Jurkat, Clone E6-1 (cell line): ENCODE data around the gene SSUH2.
"Not testable (repeated sequence)": the region's sequence is repeated elsewhere in the genome, so short reads cannot be mapped to it uniquely, and the experiment has no call there.

ENCODE experiments used
- DNase-seq: peaks from one replicate; pipeline ENCODE4 v3.0.0-alpha.2; 2011; ENCODE audit warnings: low read depth, low spot score
- H3K4me3 ChIP-seq: 2 replicates; pipeline ENCODE4 v1.5.1; 2011; ENCODE audit warnings: mild to moderate bottlenecking, low read length, control low read depth, moderate library complexity

SSUH2 gene

DNA sequence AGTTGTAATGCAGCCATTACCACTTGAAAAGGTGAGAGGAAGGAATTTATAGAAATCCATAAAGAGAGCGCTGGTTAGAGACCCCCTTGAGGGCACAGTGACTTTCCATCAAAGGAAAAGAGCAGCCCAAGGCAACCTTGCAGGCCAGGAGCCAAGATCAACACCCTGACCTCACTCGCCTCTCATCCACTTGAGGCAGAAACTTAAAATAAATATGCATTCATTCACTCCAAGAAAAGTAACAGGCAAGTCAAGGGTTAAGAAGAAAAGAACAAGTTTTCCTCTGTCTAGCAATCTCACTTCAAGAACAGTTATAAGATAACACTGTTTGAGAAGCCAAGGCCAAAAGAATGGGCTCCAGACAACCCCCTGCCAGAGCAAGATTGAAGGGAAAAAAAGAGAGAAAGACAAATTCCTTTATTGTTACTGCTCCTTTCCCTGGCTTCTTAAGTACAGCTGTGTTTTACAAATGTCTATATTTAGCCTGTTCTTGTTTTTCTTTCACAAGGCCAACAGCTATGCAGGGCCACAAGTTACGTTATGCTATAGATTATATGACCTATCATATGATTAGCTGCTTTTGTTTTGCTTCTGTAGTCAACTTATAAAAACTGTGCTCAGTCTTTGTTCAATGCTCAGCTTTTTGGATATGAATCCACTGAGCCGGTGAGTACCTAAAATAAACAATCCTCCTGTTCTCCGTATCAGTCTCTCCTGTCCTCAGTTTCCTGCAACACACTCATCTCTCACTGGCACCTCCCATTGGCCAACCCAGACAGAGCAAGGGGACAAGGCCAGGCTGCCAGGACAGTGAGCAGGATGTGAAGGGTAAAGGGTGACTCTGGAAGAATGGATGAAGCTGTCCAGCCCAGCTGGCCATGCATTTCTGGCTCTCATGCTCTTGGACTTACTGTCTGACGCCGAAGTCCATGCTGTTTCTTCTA is 15.8 kb upstream of the SSUH2 start:
- H3K4me3 ChIP-seq: no peak overlapping the region

GRCh38 chr3:8659242-8659641 is 14.6 kb upstream of the SSUH2 start:
- no peak for DNase-seq
- no peak overlapping the region for H3K4me3 ChIP-seq

More for the DNA sequence above, 15.8 kb upstream of the SSUH2 start:
- no peak for DNase-seq

DNA sequence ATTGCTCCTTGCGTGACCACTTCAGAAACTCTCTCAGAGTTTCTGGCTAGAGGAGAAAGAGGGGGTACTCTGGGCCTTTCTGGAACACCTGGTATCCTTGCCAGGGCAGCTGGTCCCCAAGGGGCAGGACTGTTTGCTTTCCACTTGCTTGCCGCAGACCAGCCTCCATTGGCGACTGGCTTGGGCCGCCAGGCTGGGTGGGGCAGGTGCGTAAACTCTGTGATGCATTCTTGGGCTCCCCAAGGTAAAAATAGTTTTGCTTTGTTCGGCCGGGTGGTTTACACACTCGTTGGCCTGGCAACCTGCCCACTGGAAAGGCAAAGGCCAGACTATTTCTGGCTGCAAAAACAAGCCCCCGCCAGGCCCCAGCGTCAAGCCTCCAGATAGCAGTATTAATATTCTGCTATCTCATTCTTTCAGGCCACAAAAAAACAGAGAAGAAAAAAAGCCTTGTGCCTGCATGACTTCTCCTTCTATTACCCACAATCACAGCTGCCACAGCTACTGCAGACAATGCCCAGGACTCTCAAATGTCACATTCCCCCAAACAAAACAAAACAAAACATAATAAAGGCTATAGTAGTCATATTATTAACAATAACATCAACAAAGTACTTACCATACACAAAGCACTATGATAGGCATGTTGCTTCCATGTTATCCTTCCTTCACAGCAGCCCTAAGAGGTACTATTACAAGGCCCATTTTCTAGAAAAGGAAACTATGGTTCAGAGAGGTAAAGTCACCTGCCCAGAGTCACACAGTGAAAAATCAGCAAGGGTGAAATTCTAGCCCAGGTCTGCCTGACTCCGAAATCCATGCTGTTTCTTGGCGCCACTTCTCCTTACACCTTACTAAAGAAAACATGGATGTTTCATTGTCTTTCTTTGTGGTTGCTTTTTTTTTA is 14.0 kb upstream of the SSUH2 start:
- no peak for DNase-seq
- no peak overlapping the region for H3K4me3 ChIP-seq

DNA sequence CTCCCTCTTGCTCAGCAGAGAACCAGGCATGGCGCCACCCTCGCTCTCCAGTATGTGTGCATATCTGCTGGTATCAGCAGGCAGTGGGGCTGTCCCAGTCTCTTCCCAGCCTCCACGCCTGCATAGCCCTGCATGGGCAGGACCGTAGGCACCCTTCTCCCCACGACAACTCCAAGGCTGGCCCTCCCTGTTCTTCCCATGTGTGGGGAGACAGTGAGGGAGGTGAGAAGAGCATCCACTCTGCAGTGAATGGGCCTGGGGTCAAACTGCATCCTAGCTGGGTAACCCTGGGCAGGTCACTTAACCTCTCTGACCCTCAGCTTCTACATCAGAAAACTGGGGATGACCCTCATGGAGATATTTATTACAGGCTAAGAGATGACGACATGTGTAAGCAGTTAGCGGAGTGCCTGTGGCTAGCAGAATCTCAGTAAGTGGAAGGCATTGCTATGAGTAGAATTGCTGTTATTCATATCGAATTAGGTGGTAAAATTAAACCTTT is 13.3 kb upstream of the SSUH2 start:
- DNase-seq: no peak
- H3K4me3 ChIP-seq: no peak overlapping the region

DNA sequence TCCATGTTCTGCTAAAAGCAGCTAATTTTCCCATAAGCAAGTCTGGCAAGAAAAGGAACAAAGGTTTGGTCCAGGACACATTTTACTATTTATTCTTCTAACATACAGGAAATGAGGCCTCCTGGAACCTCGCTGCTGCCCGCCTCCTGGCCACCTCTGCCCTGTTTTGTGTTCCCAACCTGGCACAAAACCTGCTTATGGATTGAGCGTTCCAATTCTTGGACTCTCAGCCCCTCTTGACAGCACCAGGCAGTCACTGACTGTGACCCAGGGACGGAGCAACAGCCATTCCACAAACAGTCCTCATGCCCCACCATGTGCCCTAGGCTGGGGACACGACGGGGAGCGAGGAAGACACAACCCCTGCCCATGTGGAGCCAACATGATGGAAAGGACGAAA is 11.6 kb upstream of the SSUH2 start:
- DNase-seq: no peak
- H3K4me3 ChIP-seq: no peak overlapping the region

DNA sequence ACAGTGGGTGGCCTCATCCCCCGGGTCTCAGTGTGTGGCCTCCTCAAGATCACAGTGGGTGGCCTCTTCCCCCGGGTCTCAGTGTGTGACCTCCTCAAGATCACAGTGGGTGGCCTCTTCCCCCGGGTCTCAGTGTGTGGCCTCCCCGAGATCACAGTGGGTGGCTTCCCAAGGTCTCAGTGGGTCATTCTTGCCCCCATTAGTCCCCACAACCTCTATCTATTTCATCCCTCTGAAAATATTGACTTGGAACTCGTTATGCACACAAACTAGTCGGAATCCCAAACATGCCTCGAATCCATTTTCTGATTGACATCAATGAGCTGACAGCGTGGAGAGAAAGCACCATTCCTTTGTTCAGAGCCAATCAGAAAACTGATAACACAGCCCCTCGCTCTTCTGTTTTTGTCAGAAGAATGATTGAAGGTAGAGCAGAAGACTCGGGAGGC is 10.8 kb upstream of the SSUH2 start:
- DNase-seq: no peak
- no peak overlapping the region for H3K4me3 ChIP-seq

DNA sequence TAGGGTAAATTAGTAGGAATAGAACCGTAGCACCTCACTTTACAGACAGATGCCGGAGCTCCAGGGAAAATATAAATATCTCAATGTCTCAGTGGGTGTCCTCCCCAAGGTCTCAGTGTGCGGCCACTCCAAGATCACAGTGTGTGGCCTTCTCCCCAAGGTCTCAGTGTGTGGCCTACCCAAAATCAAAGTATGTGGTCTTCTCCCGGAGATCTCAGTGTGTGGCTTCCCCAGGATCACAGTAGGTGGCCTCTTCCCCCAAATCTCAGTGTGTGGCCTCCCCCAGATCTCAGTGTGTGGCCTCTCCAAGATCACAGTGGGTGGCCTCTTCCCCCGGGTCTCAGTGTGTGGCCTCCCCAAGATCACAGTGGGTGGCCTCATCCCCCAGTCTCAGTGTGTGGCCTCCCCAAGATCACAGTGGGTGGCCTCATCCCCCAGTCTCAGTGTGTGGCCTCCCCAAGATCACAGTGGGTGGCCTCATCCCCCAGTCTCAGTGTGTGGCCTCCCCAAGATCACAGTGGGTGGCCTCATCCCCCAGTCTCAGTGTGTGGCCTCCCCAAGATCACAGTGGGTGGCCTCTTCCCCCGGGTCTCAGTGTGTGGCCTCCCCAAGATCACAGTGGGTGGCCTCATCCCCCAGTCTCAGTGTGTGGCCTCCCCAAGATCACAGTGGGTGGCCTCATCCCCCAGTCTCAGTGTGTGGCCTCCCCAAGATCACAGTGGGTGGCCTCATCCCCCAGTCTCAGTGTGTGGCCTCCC is 10.2 kb upstream of the SSUH2 start:
- not testable (repeated sequence) for DNase-seq, H3K4me3 ChIP-seq

DNA sequence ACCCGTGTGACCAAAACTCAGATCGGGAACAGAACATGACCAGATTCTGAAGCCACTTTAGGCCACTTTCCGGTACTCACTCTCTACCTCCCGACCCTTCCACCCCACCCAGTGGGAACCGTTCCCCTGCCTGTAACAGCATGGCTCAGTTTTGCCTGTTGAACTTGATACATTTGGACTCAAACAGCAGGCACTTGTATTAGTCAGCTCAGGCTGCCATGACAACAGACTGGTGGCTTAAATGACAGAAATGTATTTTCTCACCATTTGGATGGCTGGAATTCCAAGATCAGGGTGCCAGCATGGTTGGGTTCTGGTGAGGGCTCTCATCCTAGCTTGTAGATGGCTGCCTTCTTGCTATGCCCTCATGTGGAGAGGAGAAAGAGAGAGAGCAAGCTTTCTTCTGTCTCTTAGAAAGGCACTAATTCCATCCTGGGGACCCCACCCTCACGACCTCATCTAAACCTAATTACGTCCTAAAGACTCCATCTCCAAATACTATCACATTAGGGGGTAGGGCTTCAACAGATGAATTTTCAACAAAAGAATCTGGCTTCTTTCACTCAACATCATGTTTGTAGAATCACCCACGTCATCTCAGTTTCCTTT is 9.3 kb upstream of the SSUH2 start:
- DNase-seq: no peak
- no peak overlapping the region for H3K4me3 ChIP-seq

DNA sequence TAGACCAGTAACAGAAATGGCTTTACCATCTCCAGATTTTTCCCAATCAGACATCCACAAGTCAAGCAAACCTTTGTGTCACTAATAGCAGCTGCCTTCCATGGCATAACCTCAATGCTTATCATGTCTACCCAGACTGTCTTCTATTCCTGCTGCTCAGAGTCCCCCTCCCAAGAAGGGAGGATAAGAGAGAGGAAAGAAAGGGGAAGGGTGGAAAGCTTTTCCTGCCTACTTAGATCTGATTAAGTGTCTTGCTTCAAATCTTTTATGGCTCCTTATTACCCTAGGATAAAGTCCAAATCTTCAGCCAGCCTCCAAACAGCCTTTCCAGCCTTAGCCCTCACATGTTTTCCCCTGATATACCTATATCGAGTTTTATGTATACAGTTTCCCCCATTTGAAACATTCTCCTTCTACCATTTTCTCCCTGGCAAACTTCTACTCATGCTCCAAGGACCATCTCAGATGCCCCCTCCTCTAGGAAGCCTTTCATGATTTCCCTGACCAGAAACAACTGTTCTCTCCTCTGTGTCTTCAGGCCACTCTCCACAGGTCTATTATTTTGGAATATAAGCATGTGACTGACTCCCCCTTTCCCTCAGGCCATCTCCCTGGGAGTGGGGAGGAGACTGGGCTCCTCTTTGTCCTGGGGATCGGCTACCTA is 7.9 kb upstream of the SSUH2 start:
- no peak for DNase-seq
- H3K4me3 ChIP-seq: no peak overlapping the region

DNA sequence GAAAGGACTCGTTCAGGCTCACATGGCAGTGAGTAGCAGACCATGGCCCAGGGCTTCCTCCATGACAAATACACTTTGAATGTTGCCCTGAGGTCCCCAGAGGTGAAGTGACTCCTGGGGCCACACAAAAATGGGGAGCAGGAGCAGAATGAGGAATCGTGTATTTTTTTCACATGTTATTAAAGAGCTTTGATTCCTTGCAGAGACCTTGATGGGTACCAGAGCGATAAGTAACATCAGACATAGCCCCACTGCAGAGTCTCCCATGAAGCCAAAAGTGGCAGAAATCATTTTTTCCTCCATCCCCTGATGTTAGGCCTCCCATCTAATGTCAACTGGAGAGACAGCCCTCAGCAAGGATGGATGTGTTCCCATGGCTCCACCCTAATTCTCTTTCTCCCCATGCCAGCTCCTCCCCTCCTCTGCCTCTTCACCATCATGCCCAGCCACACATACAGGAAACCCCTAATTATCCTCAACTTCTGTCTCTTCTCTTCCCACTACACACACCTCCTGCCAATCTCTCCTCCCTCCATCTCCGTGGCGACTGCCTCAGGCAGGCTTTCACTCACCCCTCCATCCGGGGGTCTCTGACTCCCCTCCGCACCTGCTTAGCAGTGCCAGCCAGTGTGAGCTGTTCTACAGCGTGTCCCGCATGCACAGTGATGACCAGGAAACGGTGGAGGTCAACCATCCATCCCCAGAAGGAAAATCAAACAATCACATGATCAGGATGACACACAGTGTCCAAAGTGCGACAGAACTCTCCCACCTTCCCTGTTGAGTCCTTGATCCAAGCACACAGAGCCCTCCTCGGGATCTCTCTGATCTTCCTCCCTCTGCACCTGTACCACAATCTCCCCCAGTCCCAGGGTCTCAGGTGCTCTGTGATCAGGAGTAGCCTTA is 7.1 kb upstream of the SSUH2 start:
- no peak for DNase-seq
- H3K4me3 ChIP-seq: no peak overlapping the region

- no peak overlapping the region for H3K4me3 ChIP-seq
- DNase-seq: no peak
These were observed 6.2 kb upstream of the SSUH2 start for GRCh38 chr3:8650583-8651416.

GRCh38 chr3:8649757-8650156 is 5.2 kb upstream of the SSUH2 start:
- DNase-seq: no peak
- H3K4me3 ChIP-seq: no peak overlapping the region

GRCh38 chr3:8648909-8649741 is 4.5 kb upstream of the SSUH2 start:
- DNase-seq: no peak
- H3K4me3 ChIP-seq: no peak overlapping the region

DNA sequence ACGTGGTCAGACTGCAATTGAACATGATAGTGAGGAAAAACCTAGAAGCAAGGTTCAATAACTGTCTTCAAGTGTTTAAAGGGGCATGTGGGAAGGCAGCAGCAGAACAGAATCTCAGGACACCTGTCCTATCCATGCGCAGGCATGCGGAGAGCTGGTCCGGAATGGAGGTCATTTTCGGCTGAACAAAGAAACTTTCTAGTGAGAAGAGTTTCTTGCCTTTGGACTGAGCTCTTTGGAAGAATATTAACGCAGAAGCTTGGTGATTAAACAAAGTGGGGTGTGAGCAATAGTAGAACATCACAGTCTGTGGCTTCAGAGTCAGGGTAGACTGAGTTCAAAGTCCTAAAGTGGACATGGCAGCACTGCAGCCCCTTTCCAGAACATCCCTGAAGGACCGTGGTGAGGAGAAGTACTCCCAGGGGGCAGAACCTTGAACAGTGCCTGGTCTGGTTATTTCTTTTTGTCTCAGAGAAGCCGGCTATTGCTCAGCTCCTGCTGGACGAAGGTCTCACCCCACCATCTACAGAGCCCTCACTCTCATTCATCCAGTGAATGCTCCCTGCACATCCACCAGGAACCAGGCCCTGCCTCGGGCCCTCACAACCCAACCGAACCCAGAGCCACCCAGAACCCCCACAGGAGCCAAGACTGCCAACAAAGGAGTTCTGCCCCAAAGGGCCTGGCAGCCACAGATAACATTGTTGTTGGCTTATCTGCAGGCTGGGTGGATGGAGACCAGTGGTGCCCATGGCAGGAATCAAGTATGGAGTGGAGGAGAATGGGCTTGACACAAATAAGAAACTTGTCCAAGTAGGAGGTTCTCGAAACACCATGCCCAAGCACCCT is 2.8 kb upstream of the SSUH2 start:
- DNase-seq: no peak
- no peak overlapping the region for H3K4me3 ChIP-seq
